K562 (cell line): ENCODE data around the gene TMSB10. TPM values are rescaled to one million over a fixed set of nuclear protein-coding genes. Genes with fewer than 3 reads are reported as not detected.
"Not testable (repeated sequence)": the region's sequence is repeated elsewhere in the genome, so short reads cannot be mapped to it uniquely, and the experiment has no call there.

Experiments used
- ATAC-seq: fragments of 200-7000 bp; cut with Tn5 transposase; 3 replicates; pipeline ENCODE4 v1.9.1; 2020; ENCODE audit warnings: moderate library complexity
- BruUV-seq: library from RNA; stranded (reverse); fragments of 400-500 nt; replicated peaks from 2 replicates; lab custom pipeline; 2021; lab: Mats Ljungman, UMichigan
- CTCF ChIA-PET: fragments of 300-600 bp; formaldehyde crosslinking; extraction: SDS; loops from one replicate; lab custom pipeline; 2021; ENCODE audit warnings: low intra/inter-chr PET ratio; lab: Yijun Ruan, JAX
- POLR2A ChIA-PET: fragments of 300-600, 350-650 bp; sonication (Branson Sonifier 250); formaldehyde crosslinking; extraction: SDS; loops from one replicate; lab custom pipeline; 2021; ENCODE audit warnings: antibody characterized with exemption, inconsistent platforms; lab: Yijun Ruan, JAX
- DNase-seq, 4 experiments: peaks; one replicate each; pipeline versions ENCODE4 v3.0.0 to v3.0.0-alpha.2; 2011 to 2018; ENCODE audit warnings: low spot score in 3 of 4, mixed read lengths in 3 of 4; ENCODE audit errors: extremely low read depth in 1 of 4
- FAIRE-seq: peaks from 2 replicates; lab custom pipeline; 2011; peaks lifted over from hg19 to GRCh38; lab: Jason Lieb, UNC
- H2AFZ ChIP-seq: 2 replicates; pipeline ENCODE4 v1.6.0; 2011; ENCODE audit warnings: low read depth, low read length, control low read depth, inconsistent platforms
- H3K27ac ChIP-seq: fragments of 200-600 bp; 3 replicates; pipeline ENCODE4 v1.8.0; 2011; ENCODE audit warnings: low read depth, mild to moderate bottlenecking, control low read depth, inconsistent platforms, low read length, moderate library complexity, mixed read lengths; ENCODE audit errors: extremely low read depth
- H3K27me3 ChIP-seq, 2 experiments: fragments of 300-600 bp in 1 of 2; 2 replicates in 1 of 2; 3 replicates in 1 of 2; pipeline versions ENCODE4 v1.6.0 to v1.8.0; 2011; ENCODE audit warnings: inconsistent platforms in 2 of 2, low read length in 2 of 2, mild to moderate bottlenecking in 1 of 2, mixed read lengths in 1 of 2, moderate library complexity in 1 of 2; ENCODE audit not compliant: control insufficient read depth in 2 of 2, insufficient read depth in 2 of 2
- H3K36me3 ChIP-seq: fragments of 300-600 bp; 3 replicates; pipeline ENCODE4 v1.8.0; 2011; ENCODE audit warnings: mild to moderate bottlenecking, low read length, inconsistent platforms; ENCODE audit not compliant: control insufficient read depth, insufficient read depth
- H3K4me1 ChIP-seq, 2 experiments: fragments of 200-600 bp in 1 of 2; replicated peaks in 1 of 2; 2 replicates in 1 of 2; 3 replicates in 1 of 2; pipeline versions ENCODE4 v1.5.1 to v1.8.0; 2011; ENCODE audit warnings: inconsistent platforms in 2 of 2, low read length in 2 of 2, mild to moderate bottlenecking in 1 of 2, mixed read lengths in 1 of 2, moderate library complexity in 1 of 2; ENCODE audit not compliant: control insufficient read depth in 2 of 2, insufficient read depth in 2 of 2
- H3K4me2 ChIP-seq: 2 replicates; pipeline ENCODE4 v1.6.1; 2011; ENCODE audit warnings: low read length, control low read depth, inconsistent platforms, mixed read lengths; ENCODE audit not compliant: insufficient read depth
- H3K4me3 ChIP-seq: fragments of 200-600 bp; sonication (generic), shearing (Covaris generic); 2 replicates; pipeline ENCODE4 v1.5.1; 2016; ENCODE audit warnings: control low read depth, inconsistent platforms
- H3K79me2 ChIP-seq: fragments of 200-600 bp; 3 replicates; pipeline ENCODE4 v1.8.0; 2011; ENCODE audit warnings: low read length, inconsistent platforms; ENCODE audit not compliant: control insufficient read depth, insufficient read depth
- H3K9ac ChIP-seq, 2 experiments: 2 replicates each; pipeline versions ENCODE4 v1.6.0 to v1.6.1; 2011; ENCODE audit warnings: low read depth in 2 of 2, low read length in 2 of 2, control low read depth in 1 of 2, inconsistent platforms in 1 of 2, mild to moderate bottlenecking in 1 of 2, mixed read lengths in 1 of 2; ENCODE audit not compliant: insufficient read depth in 1 of 2
- H3K9me1 ChIP-seq: one replicate; pipeline ENCODE4 v1.6.0; 2011; ENCODE audit warnings: inconsistent platforms, mild to moderate bottlenecking, low read length, moderate library complexity; ENCODE audit not compliant: control insufficient read depth, insufficient read depth
- H3K9me3 ChIP-seq: replicated peaks from 2 replicates; pipeline ENCODE4 v1.5.1; 2011; ENCODE audit warnings: low read depth, low read length, inconsistent platforms; ENCODE audit not compliant: control insufficient read depth, insufficient read depth
- H4K20me1 ChIP-seq: replicated peaks from 2 replicates; pipeline ENCODE4 v1.6.1; 2011; ENCODE audit warnings: low read length, inconsistent platforms, mixed read lengths; ENCODE audit not compliant: control insufficient read depth, insufficient read depth
- ARID3B ChIP-seq: fragments of 250-450 bp; sonication (Bioruptor Pico); IDR thresholded peaks from 2 replicates; pipeline ENCODE4 v1.4.0; 2020; ENCODE audit warnings: borderline replicate concordance
- CBX2 ChIP-seq: fragments of 200-600 bp; sonication (generic); IDR thresholded peaks from one replicate; pipeline ENCODE4 v1.6.1; 2012; ENCODE audit warnings: mild to moderate bottlenecking, low read length, inconsistent platforms; ENCODE audit not compliant: insufficient read depth, poor library complexity, severe bottlenecking
- CHCHD3 ChIP-seq: fragments of 250-450 bp; sonication (Bioruptor Pico); IDR thresholded peaks from 2 replicates; pipeline ENCODE4 v2.1.2; 2022; ENCODE audit warnings: mild to moderate bottlenecking
- ERF ChIP-seq: fragments of 450-650 bp; formaldehyde crosslinking; IDR thresholded peaks from 2 replicates; pipeline ENCODE4 v1.4.0; 2020; ENCODE audit warnings: mild to moderate bottlenecking, mixed read lengths
- JUNB ChIP-seq: fragments of 450-650 bp; formaldehyde crosslinking; conservative IDR thresholded peaks from 2 replicates; pipeline ENCODE4 v1.4.0; 2020; ENCODE audit warnings: mild to moderate bottlenecking
- MCM7 ChIP-seq, 2 experiments: fragments of 450-650 bp; IDR thresholded peaks; 2 replicates each; pipeline ENCODE4 v1.6.1; 2016 to 2018
- NCOA1 ChIP-seq: fragments of 450-650 bp; IDR thresholded peaks from 2 replicates; pipeline ENCODE4 v1.6.1; 2016; ENCODE audit warnings: low read depth
- NRF1 ChIP-seq, 2 experiments: fragments of 450-650 bp; IDR thresholded peaks in 1 of 2; conservative IDR thresholded peaks in 1 of 2; 2 replicates each; pipeline ENCODE4 v1.6.1; 2014; ENCODE audit warnings: mild to moderate bottlenecking in 2 of 2
- POLR2H ChIP-seq: IDR thresholded peaks from 2 replicates; pipeline ENCODE4 v1.6.1; 2016; ENCODE audit warnings: missing genetic modification characterization, low read depth, mild to moderate bottlenecking, control low read depth, missing compliant biosample characterization, moderate library complexity
- RAD51 ChIP-seq: fragments of 450-650 bp; IDR thresholded peaks from 2 replicates; pipeline ENCODE4 v1.7.1; 2016; ENCODE audit warnings: low read depth, mild to moderate bottlenecking, borderline replicate concordance
- SLC30A9 ChIP-seq: fragments of 250-450 bp; sonication (Bioruptor Pico); IDR thresholded peaks from 2 replicates; pipeline ENCODE4 v1.8.0; 2022; ENCODE audit warnings: mild to moderate bottlenecking, moderate library complexity
- SMAD2 ChIP-seq: fragments of 150-350 bp; IDR thresholded peaks from 2 replicates; pipeline ENCODE4 v1.6.1; 2014; ENCODE audit warnings: low read depth, mild to moderate bottlenecking, low read length
- TBP ChIP-seq: optimal IDR thresholded peaks from 2 replicates; pipeline ENCODE3; 2011; ENCODE audit warnings: low read depth, low read length, improper control_type of control experiment
- ZNF217 ChIP-seq: sonication (generic); formaldehyde crosslinking; IDR thresholded peaks from 2 replicates; pipeline ENCODE4 v1.8.0; 2022; ENCODE audit warnings: mild to moderate bottlenecking, missing genetic modification reagents
- ZNF77 ChIP-seq: fragments of 250-450 bp; sonication (Bioruptor Pico); IDR thresholded peaks from 2 replicates; pipeline ENCODE4 v1.5.0; 2020
- WGBS: fragments of 100-300 bp; shearing (Covaris generic); methylation state at CpG from one replicate; pipeline ENCODE4 v1.1.6; 2016; ENCODE audit warnings: low coverage, mixed read lengths; ENCODE audit not compliant: insufficient coverage; ENCODE audit errors: missing lambda C conversion rate; 5-methylcytosine and 5-hydroxymethylcytosine counted together
- in situ Hi-C: fragments of 300-500 bp; cut with MboI; formaldehyde crosslinking; loops from 4 replicates; pipeline ENCODE4 v1.15.0; 2018; ENCODE audit warnings: inconsistent platforms, mixed read lengths
- intact Hi-C: fragments of 100-400 bp; cut with micrococcal nuclease; formaldehyde crosslinking; loops from 2 replicates; pipeline ENCODE4 v1.14.2; 2022
- polyA plus RNA-seq, 8 experiments: library from polyadenylated mRNA; depleted of rRNA in 4 of 8; stranded (reverse) in 5 of 8; unstranded in 3 of 8; fragments of >200 nt; fragmentation: Nextera tagmentation in 2 of 8; fragmentation: Illumina TruSeq in 1 of 8; extraction: Ambion mirVana in 2 of 8; extraction: Trizol in 1 of 8; gene quantifications; 2 replicates each; pipeline versions ENCODE4 v1.2.1 to v1.2.3, GENCODE V29; 2011 to 2014; ENCODE audit warnings: inconsistent platforms in 1 of 8, missing spikeins in 1 of 8
- total RNA-seq, 7 experiments: library from RNA; depleted of rRNA in 6 of 7; stranded (reverse); fragments of >200 nt in 6 of 7; fragmentation: Illumina TruSeq in 2 of 7; extraction: Trizol in 2 of 7; gene quantifications; 2 replicates each; pipeline versions ENCODE4 v1.2.1 to v1.2.3, GENCODE V29; 2011 to 2021; ENCODE audit warnings: low replicate concordance in 1 of 7

The TMSB10 gene
- total and polyA plus RNA-seq, 9 of the 15 experiments (the other 6 are each of a cell fraction or from before 2014, with no cell fraction given) = 382 to 2,226 (median 959) TPM

- H3K27me3 ChIP-seq = peaks cover 26 to 30% of the 10 kb centered on the region in 2 experiments
- DNase-seq, FAIRE-seq, H3K9me1 ChIP-seq, H3K79me2 ChIP-seq, CTCF ChIA-PET, ATAC-seq, H3K4me3 ChIP-seq, H3K9ac ChIP-seq, H3K27ac ChIP-seq, H3K36me3 ChIP-seq, in situ Hi-C loops, H3K4me1 ChIP-seq, H4K20me1 ChIP-seq, intact Hi-C loops, H2AFZ ChIP-seq, BruUV-seq, H3K4me2 ChIP-seq, H3K9me3 ChIP-seq: not testable (repeated sequence)
- WGBS = 4% methylated on average over 9 of the region's 9 CpGs
- POLR2A ChIA-PET = interaction anchor here (0.6 kb wide), 1 partner anchor 132 kb away, joined by 3 read pairs; no protein-coding TSS in a partner anchor
Measured at GRCh38 chr2:84872691-84873090, 32.8 kb upstream of the TMSB10 start.

- Histone ChIP-seq H3K4me1 (no peaks in the 10 kb centered on the region), H4K20me1 (no peaks in the 10 kb centered on the region), H3K36me3 (no peaks in the 10 kb centered on the region), H3K9me1 (peaks cover 4% of the 10 kb centered on the region), H3K9me3 (no peaks in the 10 kb centered on the region), H3K4me2 (no peak overlapping the region), H3K4me3 (no peak overlapping the region), H3K9ac (no peak overlapping the region), H3K27me3 (peaks cover 26 to 32% of the 10 kb centered on the region in 2 experiments), H3K27ac (no peak overlapping the region), H3K79me2 (no peaks in the 10 kb centered on the region)
- in situ Hi-C loops (no loop called here), intact Hi-C loops (no loop called here)
- no peak for FAIRE-seq
- no peak for DNase-seq
- ATAC-seq = no peak
- POLR2A ChIA-PET = no interaction called here
- BruUV-seq = no TSS peak
- no peak for TF ChIP-seq ERF
- no peak for TF ChIP-seq ARID3B (CRISPR knock-in tag)
- TF ChIP-seq TBP = no peak
- no peak for TF ChIP-seq POLR2H
- TF ChIP-seq JUNB = no peak
- TF ChIP-seq MCM7 (IDR thresholded peaks at IDR 0.05) = no peak
- TF ChIP-seq NCOA1 = no peak
- no peak for TF ChIP-seq NRF1 (conservative IDR thresholded peaks at IDR 0.05 in 1 of 2, IDR thresholded peaks at IDR 0.05 in 1 of 2)
- no peak for TF ChIP-seq CHCHD3 (CRISPR knock-in tag)
- TF ChIP-seq ZNF217 (CRISPR knock-in tag) = no peak
- TF ChIP-seq SMAD2 = no peak
- no peak for TF ChIP-seq SLC30A9 (CRISPR knock-in tag)
- no peak for TF ChIP-seq RAD51
- TF ChIP-seq ZNF77 (CRISPR knock-in tag) = no peak
- TF ChIP-seq CBX2 = no peak
- TF ChIP-seq, all 486 proteins: peak for 0
- CTCF ChIA-PET = no interaction called here
- H2AFZ ChIP-seq = no peak overlapping the region
- 3% methylated on average over 5 of the region's 5 CpGs for WGBS
Measured at GRCh38 chr2:84873350-84873749, 32.1 kb upstream of the TMSB10 start.
